Measurements from ENCODE around the gene ATG2A. TPM values are rescaled to one million over a fixed set of nuclear protein-coding genes. Genes with fewer than 3 reads are reported as not detected.
A peak's percentile ranks its signal among the peaks of the same experiment; 100 is the strongest.

ATG2A gene
- total RNA-seq, 1 experiment from 2014 or later: 28.8 TPM

DNA sequence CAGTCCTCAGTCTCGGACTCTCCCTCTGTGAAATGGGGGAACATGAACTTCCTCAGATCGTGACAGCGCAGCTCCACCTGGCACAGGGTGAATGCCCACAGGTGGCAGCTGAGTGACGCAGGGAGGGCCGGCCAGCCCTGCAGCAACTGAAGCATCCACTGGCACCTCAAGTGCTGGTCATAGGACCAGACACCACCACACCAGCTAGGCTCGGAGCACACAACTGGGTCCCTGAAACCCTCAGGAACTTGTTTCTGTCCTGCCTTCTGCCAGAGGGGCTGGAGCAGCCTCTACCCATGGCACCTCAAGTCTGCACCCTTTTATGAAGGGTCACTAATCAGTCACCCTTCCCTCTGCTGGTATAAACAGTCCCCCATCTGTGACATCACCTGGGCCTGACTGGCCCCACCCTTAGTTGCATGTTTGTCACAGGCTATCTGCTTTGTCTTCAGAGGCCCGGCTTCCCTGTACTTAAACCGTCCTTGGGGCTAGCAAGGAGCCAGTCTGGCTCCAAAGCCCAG lies 65.1 kb downstream of the ATG2A start:
- H3K27me3 ChIP-seq (ENCODE audit: control insufficient read depth, insufficient read depth, low read length): no peaks in the 10 kb centered on the region
- TF ChIP-seq TCF7L2 (IDR thresholded peaks at IDR 0.05; ENCODE audit: low read depth, low read length) (no peak), SIN3A (IDR thresholded peaks at IDR 0.05; ENCODE audit: borderline replicate concordance, insufficient read depth, low read depth, low read length) (no peak), POLR2AphosphoS5 (IDR thresholded peaks at IDR 0.05; ENCODE audit: low read depth, low read length) (no peak; the same call in 1 of the 2 replicates)
- TF ChIP-seq, protein P1, sequence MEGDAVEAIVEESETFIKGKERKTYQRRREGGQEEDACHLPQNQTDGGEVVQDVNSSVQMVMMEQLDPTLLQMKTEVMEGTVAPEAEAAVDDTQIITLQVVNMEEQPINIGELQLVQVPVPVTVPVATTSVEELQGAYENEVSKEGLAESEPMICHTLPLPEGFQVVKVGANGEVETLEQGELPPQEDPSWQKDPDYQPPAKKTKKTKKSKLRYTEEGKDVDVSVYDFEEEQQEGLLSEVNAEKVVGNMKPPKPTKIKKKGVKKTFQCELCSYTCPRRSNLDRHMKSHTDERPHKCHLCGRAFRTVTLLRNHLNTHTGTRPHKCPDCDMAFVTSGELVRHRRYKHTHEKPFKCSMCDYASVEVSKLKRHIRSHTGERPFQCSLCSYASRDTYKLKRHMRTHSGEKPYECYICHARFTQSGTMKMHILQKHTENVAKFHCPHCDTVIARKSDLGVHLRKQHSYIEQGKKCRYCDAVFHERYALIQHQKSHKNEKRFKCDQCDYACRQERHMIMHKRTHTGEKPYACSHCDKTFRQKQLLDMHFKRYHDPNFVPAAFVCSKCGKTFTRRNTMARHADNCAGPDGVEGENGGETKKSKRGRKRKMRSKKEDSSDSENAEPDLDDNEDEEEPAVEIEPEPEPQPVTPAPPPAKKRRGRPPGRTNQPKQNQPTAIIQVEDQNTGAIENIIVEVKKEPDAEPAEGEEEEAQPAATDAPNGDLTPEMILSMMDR (IDR thresholded peaks at IDR 0.05): no peak
- TF ChIP-seq, protein P2, sequence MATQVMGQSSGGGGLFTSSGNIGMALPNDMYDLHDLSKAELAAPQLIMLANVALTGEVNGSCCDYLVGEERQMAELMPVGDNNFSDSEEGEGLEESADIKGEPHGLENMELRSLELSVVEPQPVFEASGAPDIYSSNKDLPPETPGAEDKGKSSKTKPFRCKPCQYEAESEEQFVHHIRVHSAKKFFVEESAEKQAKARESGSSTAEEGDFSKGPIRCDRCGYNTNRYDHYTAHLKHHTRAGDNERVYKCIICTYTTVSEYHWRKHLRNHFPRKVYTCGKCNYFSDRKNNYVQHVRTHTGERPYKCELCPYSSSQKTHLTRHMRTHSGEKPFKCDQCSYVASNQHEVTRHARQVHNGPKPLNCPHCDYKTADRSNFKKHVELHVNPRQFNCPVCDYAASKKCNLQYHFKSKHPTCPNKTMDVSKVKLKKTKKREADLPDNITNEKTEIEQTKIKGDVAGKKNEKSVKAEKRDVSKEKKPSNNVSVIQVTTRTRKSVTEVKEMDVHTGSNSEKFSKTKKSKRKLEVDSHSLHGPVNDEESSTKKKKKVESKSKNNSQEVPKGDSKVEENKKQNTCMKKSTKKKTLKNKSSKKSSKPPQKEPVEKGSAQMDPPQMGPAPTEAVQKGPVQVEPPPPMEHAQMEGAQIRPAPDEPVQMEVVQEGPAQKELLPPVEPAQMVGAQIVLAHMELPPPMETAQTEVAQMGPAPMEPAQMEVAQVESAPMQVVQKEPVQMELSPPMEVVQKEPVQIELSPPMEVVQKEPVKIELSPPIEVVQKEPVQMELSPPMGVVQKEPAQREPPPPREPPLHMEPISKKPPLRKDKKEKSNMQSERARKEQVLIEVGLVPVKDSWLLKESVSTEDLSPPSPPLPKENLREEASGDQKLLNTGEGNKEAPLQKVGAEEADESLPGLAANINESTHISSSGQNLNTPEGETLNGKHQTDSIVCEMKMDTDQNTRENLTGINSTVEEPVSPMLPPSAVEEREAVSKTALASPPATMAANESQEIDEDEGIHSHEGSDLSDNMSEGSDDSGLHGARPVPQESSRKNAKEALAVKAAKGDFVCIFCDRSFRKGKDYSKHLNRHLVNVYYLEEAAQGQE (IDR thresholded peaks at IDR 0.05; ENCODE audit: insufficient read depth in 1 of 2, low read depth in 2 of 2, low read length in 1 of 2): no peak
- peak overlapping the region; percentile 98 for H3K27ac ChIP-seq (ENCODE audit: low read length)
- DNase-seq (ENCODE audit: low read depth, low spot score) (no peak), ATAC-seq (no peak)
- no peak overlapping the region for H3K4me3 ChIP-seq (ENCODE audit: low read depth in 2 of 2, low read length in 2 of 2)
- intact Hi-C loops (cut with micrococcal nuclease; ENCODE audit: unreplicated experiment) (no loop called here), in situ Hi-C loops (cut with HindIII; ENCODE audit: low pct_unique_long_range_greater_than_20kb, low sequenced_read_pairs) (no loop called here)
- H3K9me3 ChIP-seq (ENCODE audit: control insufficient read depth, insufficient read depth, low read depth, low read length): no peaks in the 10 kb centered on the region
- H3K4me1 ChIP-seq (ENCODE audit: control insufficient read depth, insufficient read depth, low read length): peaks cover 92% of the 10 kb centered on the region
- H3K36me3 ChIP-seq (ENCODE audit: control insufficient read depth, insufficient read depth, low read length): no peaks in the 10 kb centered on the region; the same call in 1 of the 2 replicates
- ChIA-PET CTCF (interaction anchor here (0.6 to 1.7 kb wide), 3 partner anchors 7 to 654 kb away, joined by 3 to 5 read pairs (median 3); partner anchors contain the start of gene CDC42BPG), POLR2A (interaction anchor here (0.5 kb wide), 1 partner anchor 26 kb away, joined by 3 read pairs; no protein-coding TSS in a partner anchor)
- BruUV-seq (replicated peaks): no TSS peak

DNA sequence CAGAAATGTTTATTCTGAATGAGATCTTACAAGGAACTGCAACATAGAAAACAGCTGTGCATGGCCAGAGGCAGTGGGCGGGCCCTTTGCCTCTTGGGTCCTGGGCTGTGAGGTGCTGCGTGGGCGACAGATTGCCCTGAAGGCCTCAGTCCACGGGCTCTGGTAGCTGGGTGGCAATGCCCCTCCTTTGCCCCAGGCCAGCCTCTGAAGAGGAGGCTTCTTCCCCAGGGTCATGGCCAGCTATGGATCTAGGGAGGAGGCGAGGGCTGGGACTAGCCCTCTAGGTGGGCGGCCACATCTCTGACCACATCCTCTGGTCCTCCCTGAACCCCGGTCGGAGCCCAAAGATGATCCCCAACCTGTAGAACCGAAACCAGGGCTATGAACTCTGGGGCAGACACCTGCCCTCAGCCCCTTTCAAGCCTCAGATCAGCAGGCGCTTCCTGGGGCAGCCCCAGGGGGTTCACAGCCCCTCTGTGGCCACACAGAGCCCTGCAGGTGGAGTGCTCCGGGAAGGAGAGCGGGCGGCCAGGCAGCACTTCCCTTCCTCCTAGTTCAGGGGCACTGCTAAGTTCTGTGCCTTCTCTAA lies 65.9 kb downstream of the ATG2A start:
- TF ChIP-seq, protein P2 (IDR thresholded peaks at IDR 0.05; ENCODE audit: insufficient read depth in 1 of 2, low read depth in 2 of 2, low read length in 1 of 2): no peak
- TF ChIP-seq POLR2AphosphoS5 (IDR thresholded peaks at IDR 0.05; ENCODE audit: low read depth, low read length): peak; percentile 61; the same call in 1 of the 2 replicates
- TF ChIP-seq TCF7L2 (IDR thresholded peaks at IDR 0.05; ENCODE audit: low read depth, low read length): no peak
- 0 out of 2 replicates have a peak, but pooled peaks have one; percentile 59 for TF ChIP-seq SIN3A (IDR thresholded peaks at IDR 0.05; ENCODE audit: borderline replicate concordance, insufficient read depth, low read depth, low read length)
- BruUV-seq (replicated peaks): no TSS peak
- in situ Hi-C loops (cut with HindIII; ENCODE audit: low pct_unique_long_range_greater_than_20kb, low sequenced_read_pairs) (no loop called here), intact Hi-C loops (cut with micrococcal nuclease; ENCODE audit: unreplicated experiment) (no loop called here)
- ChIA-PET POLR2A (interaction anchor here (0.5 to 0.6 kb wide), 2 partner anchors 175 to 250 kb away, joined by 3 to 7 read pairs; no protein-coding TSS in a partner anchor), CTCF (interaction anchor here (0.5 to 1.7 kb wide), 5 partner anchors 14 to 173 kb away, joined by 3 to 5 read pairs (median 4); no protein-coding TSS in a partner anchor)
- H3K27me3 ChIP-seq (ENCODE audit: control insufficient read depth, insufficient read depth, low read length): no peaks in the 10 kb centered on the region
- peak overlapping the region; percentile 98 for H3K27ac ChIP-seq (ENCODE audit: low read length)
- H3K4me3 ChIP-seq (ENCODE audit: low read depth in 2 of 2, low read length in 2 of 2): no peak overlapping the region
- H3K4me1 ChIP-seq (ENCODE audit: control insufficient read depth, insufficient read depth, low read length): peaks cover 84% of the 10 kb centered on the region
- DNase-seq (ENCODE audit: low read depth, low spot score) (no peak), ATAC-seq (peak; percentile 19)
- no peaks in the 10 kb centered on the region; the same call in 1 of the 2 replicates for H3K36me3 ChIP-seq (ENCODE audit: control insufficient read depth, insufficient read depth, low read length)
- H3K9me3 ChIP-seq (ENCODE audit: control insufficient read depth, insufficient read depth, low read depth, low read length): no peaks in the 10 kb centered on the region

Measured in Panc1 (cell line).